ENCODE results near the gene OCIAD1. TPM values are rescaled to one million over a fixed set of nuclear protein-coding genes. Genes with fewer than 3 reads are reported as not detected.

OCIAD1 gene
- total and polyA plus RNA-seq, 4 donors = 52.4 to 114 (median 82.6) TPM

GRCh38 chr4:48862661-48863060, 31.8 kb downstream of the OCIAD1 start:
- Histone ChIP-seq H3K27me3 (ENCODE audit: control insufficient read depth in 4 of 4, insufficient read depth in 4 of 4, low read length in 3 of 4) (no peaks in the 10 kb centered on the region), H3K4me1 (ENCODE audit: control insufficient read depth in 4 of 4, insufficient read depth in 4 of 4, low read length in 3 of 4) (peaks cover 0 to 1% (median 0%) of the 10 kb centered on the region in 4 donors), H3K9me3 (ENCODE audit: control insufficient read depth in 4 of 4, low read length in 3 of 4) (no peaks in the 10 kb centered on the region), H3K36me3 (ENCODE audit: control insufficient read depth in 4 of 4, insufficient read depth in 3 of 4, low read depth in 1 of 4, low read length in 3 of 4) (peaks cover 3 to 17% (median 15%) of the 10 kb centered on the region in 4 donors), H3K27ac (ENCODE audit: low read depth in 1 of 2, low read length in 2 of 2) (no peak overlapping the region), H3K4me3 (ENCODE audit: low read depth in 1 of 3, low read length in 3 of 3) (no peak overlapping the region), H3K9ac (ENCODE audit: low read depth in 1 of 2, low read length in 2 of 2) (no peak overlapping the region)
- TF ChIP-seq JUND (IDR thresholded peaks at IDR 0.05) = no peak
- TF ChIP-seq FOXA2 (IDR thresholded peaks at IDR 0.05) = no peak
- TF ChIP-seq, protein P1, sequence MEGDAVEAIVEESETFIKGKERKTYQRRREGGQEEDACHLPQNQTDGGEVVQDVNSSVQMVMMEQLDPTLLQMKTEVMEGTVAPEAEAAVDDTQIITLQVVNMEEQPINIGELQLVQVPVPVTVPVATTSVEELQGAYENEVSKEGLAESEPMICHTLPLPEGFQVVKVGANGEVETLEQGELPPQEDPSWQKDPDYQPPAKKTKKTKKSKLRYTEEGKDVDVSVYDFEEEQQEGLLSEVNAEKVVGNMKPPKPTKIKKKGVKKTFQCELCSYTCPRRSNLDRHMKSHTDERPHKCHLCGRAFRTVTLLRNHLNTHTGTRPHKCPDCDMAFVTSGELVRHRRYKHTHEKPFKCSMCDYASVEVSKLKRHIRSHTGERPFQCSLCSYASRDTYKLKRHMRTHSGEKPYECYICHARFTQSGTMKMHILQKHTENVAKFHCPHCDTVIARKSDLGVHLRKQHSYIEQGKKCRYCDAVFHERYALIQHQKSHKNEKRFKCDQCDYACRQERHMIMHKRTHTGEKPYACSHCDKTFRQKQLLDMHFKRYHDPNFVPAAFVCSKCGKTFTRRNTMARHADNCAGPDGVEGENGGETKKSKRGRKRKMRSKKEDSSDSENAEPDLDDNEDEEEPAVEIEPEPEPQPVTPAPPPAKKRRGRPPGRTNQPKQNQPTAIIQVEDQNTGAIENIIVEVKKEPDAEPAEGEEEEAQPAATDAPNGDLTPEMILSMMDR (IDR thresholded peaks at IDR 0.05; ENCODE audit: low read depth, low read length, missing input control) = no peak
- TF ChIP-seq, protein P2, sequence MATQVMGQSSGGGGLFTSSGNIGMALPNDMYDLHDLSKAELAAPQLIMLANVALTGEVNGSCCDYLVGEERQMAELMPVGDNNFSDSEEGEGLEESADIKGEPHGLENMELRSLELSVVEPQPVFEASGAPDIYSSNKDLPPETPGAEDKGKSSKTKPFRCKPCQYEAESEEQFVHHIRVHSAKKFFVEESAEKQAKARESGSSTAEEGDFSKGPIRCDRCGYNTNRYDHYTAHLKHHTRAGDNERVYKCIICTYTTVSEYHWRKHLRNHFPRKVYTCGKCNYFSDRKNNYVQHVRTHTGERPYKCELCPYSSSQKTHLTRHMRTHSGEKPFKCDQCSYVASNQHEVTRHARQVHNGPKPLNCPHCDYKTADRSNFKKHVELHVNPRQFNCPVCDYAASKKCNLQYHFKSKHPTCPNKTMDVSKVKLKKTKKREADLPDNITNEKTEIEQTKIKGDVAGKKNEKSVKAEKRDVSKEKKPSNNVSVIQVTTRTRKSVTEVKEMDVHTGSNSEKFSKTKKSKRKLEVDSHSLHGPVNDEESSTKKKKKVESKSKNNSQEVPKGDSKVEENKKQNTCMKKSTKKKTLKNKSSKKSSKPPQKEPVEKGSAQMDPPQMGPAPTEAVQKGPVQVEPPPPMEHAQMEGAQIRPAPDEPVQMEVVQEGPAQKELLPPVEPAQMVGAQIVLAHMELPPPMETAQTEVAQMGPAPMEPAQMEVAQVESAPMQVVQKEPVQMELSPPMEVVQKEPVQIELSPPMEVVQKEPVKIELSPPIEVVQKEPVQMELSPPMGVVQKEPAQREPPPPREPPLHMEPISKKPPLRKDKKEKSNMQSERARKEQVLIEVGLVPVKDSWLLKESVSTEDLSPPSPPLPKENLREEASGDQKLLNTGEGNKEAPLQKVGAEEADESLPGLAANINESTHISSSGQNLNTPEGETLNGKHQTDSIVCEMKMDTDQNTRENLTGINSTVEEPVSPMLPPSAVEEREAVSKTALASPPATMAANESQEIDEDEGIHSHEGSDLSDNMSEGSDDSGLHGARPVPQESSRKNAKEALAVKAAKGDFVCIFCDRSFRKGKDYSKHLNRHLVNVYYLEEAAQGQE (IDR thresholded peaks at IDR 0.05) = no peak
- no peak for TF ChIP-seq EGR1 (IDR thresholded peaks at IDR 0.05; ENCODE audit: low read depth in 2 of 2)
- TF ChIP-seq FOXA1 (IDR thresholded peaks at IDR 0.05) = no peak
- no peak for TF ChIP-seq YY1 (IDR thresholded peaks at IDR 0.05)
- TF ChIP-seq RXRA (IDR thresholded peaks at IDR 0.05) = no peak
- TF ChIP-seq HNF4G (IDR thresholded peaks at IDR 0.05) = no peak
- TF ChIP-seq NR2F2 (IDR thresholded peaks at IDR 0.05) = no peak
- DNase-seq (ENCODE audit: low spot score) = no peak
- WGBS = 80% methylated on average over 1 of the region's 1 CpG

DNA sequence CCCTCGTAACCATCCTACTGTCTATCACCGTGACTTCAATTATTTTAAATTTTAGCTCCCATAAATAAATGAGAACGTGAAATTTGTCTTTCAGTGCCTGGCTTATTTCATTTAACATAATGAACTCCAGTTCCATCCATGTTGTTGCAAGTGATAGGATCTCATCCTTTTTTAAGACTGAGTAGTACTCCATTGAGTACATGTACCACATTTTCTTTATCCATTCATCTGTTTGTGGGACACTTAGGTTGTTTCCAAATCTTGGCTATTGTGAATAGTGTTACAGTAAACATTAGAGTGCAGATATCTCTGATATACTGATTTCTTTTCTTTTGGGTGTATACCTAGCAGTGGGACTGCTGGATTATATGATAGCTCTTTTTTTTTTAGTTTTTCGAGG, 32.8 kb downstream of the OCIAD1 start:
- Histone ChIP-seq H3K36me3 (ENCODE audit: control insufficient read depth in 4 of 4, insufficient read depth in 3 of 4, low read depth in 1 of 4, low read length in 3 of 4) (peaks cover 1 to 11% (median 7%) of the 10 kb centered on the region in 4 donors), H3K4me1 (ENCODE audit: control insufficient read depth in 4 of 4, insufficient read depth in 4 of 4, low read length in 3 of 4) (no peaks in the 10 kb centered on the region), H3K27ac (ENCODE audit: low read depth in 1 of 2, low read length in 2 of 2) (no peak overlapping the region), H3K9ac (ENCODE audit: low read depth in 1 of 2, low read length in 2 of 2) (no peak overlapping the region), H3K4me3 (ENCODE audit: low read depth in 1 of 3, low read length in 3 of 3) (no peak overlapping the region), H3K9me3 (ENCODE audit: control insufficient read depth in 4 of 4, low read length in 3 of 4) (no peaks in the 10 kb centered on the region), H3K27me3 (ENCODE audit: control insufficient read depth in 4 of 4, insufficient read depth in 4 of 4, low read length in 3 of 4) (no peaks in the 10 kb centered on the region)
- TF ChIP-seq GABPA (IDR thresholded peaks at IDR 0.05 in 1 of 2, conservative IDR thresholded peaks at IDR 0.05 in 1 of 2) (no peak), EGR1 (IDR thresholded peaks at IDR 0.05; ENCODE audit: low read depth in 2 of 2) (no peak), MAX (IDR thresholded peaks at IDR 0.05) (no peak), RAD21 (IDR thresholded peaks at IDR 0.05) (no peak), TAF1 (conservative IDR thresholded peaks at IDR 0.05) (no peak), FOXA1 (IDR thresholded peaks at IDR 0.05) (no peak), HNF4A (conservative IDR thresholded peaks at IDR 0.05) (no peak), FOXA2 (IDR thresholded peaks at IDR 0.05) (no peak), ZBTB33 (IDR thresholded peaks at IDR 0.05) (no peak), YY1 (IDR thresholded peaks at IDR 0.05) (no peak), NR2F2 (IDR thresholded peaks at IDR 0.05) (no peak), JUND (IDR thresholded peaks at IDR 0.05) (no peak), RXRA (IDR thresholded peaks at IDR 0.05) (no peak)
- TF ChIP-seq, protein P1 (IDR thresholded peaks at IDR 0.05; ENCODE audit: low read depth, low read length, missing input control) = no peak
- TF ChIP-seq, protein P3, sequence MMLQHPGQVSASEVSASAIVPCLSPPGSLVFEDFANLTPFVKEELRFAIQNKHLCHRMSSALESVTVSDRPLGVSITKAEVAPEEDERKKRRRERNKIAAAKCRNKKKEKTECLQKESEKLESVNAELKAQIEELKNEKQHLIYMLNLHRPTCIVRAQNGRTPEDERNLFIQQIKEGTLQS (IDR thresholded peaks at IDR 0.05) = no peak
- TF ChIP-seq, protein P2 (IDR thresholded peaks at IDR 0.05) = no peak
- WGBS = 87% methylated on average over 4 of the region's 4 CpGs
- no peak for DNase-seq (ENCODE audit: low spot score)

Data from liver (tissue), 9 donors.